ENCODE results near the gene XCR1. TPM values are rescaled to one million over a fixed set of nuclear protein-coding genes. Genes with fewer than 3 reads are reported as not detected.

Gene XCR1
- total and polyA plus RNA-seq, 2 of the 8 experiments (the other 6 are each of a cell fraction or from before 2014, with no cell fraction given), result 0.53 TPM; not detected in 1

DNA sequence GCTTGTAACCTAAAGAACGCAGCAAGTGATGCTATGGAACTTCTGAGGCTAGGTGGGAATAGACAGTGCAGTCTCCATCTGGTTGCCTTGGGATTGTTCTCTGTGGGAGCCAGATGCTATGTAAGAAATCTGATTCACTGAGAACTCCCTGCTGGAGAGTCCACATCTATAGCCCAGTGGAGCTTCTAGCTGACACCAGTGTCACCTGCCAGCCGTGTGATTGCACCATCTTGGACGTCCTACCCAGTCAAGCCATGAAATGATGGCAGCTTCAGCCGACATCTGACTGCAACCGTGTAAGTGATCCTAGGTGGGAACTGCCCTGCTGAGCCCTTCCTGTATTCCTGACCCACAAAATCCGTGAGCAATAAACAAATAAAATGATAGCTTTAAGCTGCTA lies 19.2 kb downstream of the XCR1 start (continued):
- TF ChIP-seq ZNF274 (IDR thresholded peaks at IDR 0.05; ENCODE audit: borderline replicate concordance, extremely low read depth, low read length) (no peak), MAFK (IDR thresholded peaks at IDR 0.05; ENCODE audit: low read depth, low read length) (no peak)

All from H1 (cell line).